WERI-Rb-1 (cell line): ENCODE measurements around the gene TK1.

Experiments
- DNase-seq: peaks from one replicate; pipeline ENCODE4 v3.0.0-alpha.2; 2020
- H3K27ac ChIP-seq: fragments of 250-450 bp; sonication (Bioruptor Pico); 2 replicates; pipeline ENCODE4 v1.5.1; 2020; ENCODE audit warnings: mild to moderate bottlenecking, moderate library complexity
- H3K27me3 ChIP-seq: fragments of 250-450 bp; sonication (Bioruptor Pico); 2 replicates; pipeline ENCODE4 v1.5.1; 2021; ENCODE audit warnings: mild to moderate bottlenecking, low read depth, moderate library complexity; ENCODE audit not compliant: insufficient read depth, severe bottlenecking
- H3K36me3 ChIP-seq: fragments of 250-450 bp; sonication (Bioruptor Pico); 2 replicates; pipeline ENCODE4 v1.5.1; 2020; ENCODE audit warnings: mild to moderate bottlenecking, moderate library complexity
- H3K4me3 ChIP-seq: 2 replicates; pipeline ENCODE4 v1.5.1; 2011; ENCODE audit warnings: low read depth, mild to moderate bottlenecking, control low read depth, low read length
- H3K9me3 ChIP-seq: fragments of 250-450 bp; sonication (Bioruptor Pico); 2 replicates; pipeline ENCODE4 v1.5.1; 2021; ENCODE audit warnings: mild to moderate bottlenecking, moderate library complexity; ENCODE audit not compliant: severe bottlenecking
- CTCF ChIP-seq: IDR thresholded peaks from 2 replicates; pipeline ENCODE4 v1.5.1; 2011; ENCODE audit warnings: low read depth, mild to moderate bottlenecking, control low read depth, inconsistent platforms, low read length

The TK1 gene

GRCh38 chr17:78126895-78127238, 60.0 kb downstream of the TK1 start:
- H3K27me3 ChIP-seq = peaks cover 2% of the 10 kb centered on the region
- H3K27ac ChIP-seq = no peak overlapping the region
- H3K36me3 ChIP-seq = peaks cover 4% of the 10 kb centered on the region; the same call in 1 of the 2 replicates
- DNase-seq = no peak
- TF ChIP-seq CTCF = no peak
- H3K4me3 ChIP-seq = no peak overlapping the region
- H3K9me3 ChIP-seq = no peaks in the 10 kb centered on the region

GRCh38 chr17:78125976-78126894, 60.6 kb downstream of the TK1 start:
- Histone ChIP-seq H3K27me3 (peaks cover 2% of the 10 kb centered on the region), H3K27ac (no peak overlapping the region), H3K9me3 (no peaks in the 10 kb centered on the region), H3K4me3 (no peak overlapping the region), H3K36me3 (peaks cover 4% of the 10 kb centered on the region; the same call in 1 of the 2 replicates)
- no peak for DNase-seq
- no peak for TF ChIP-seq CTCF

- Histone ChIP-seq H3K4me3 (no peak overlapping the region), H3K27ac (no peak overlapping the region), H3K36me3 (peaks cover 4% of the 10 kb centered on the region; the same call in 1 of the 2 replicates), H3K9me3 (no peaks in the 10 kb centered on the region), H3K27me3 (peaks cover 2% of the 10 kb centered on the region)
- no peak for DNase-seq
- TF ChIP-seq CTCF = no peak
Observed at GRCh38 chr17:78125138-78125913, 61.5 kb downstream of the TK1 start.

- Histone ChIP-seq H3K4me3 (no peak overlapping the region), H3K9me3 (no peaks in the 10 kb centered on the region), H3K36me3 (peaks cover 4% of the 10 kb centered on the region; the same call in 1 of the 2 replicates), H3K27me3 (peaks cover 2% of the 10 kb centered on the region), H3K27ac (no peak overlapping the region)
- no peak for DNase-seq
- TF ChIP-seq CTCF = no peak
Observed at GRCh38 chr17:78124836-78125137, 62.1 kb downstream of the TK1 start.
